ENCODE measurements around the gene SIRPB1.
"Not testable (repeated sequence)": the region's sequence is repeated elsewhere in the genome, so short reads cannot be mapped to it uniquely, and the experiment has no call there.

Gene SIRPB1

GRCh38 chr20:1619861-1620444 lies at the start of gene SIRPB1:
SIRPB1 (minus strand) TSS chr20:1620009; CDS start chr20:1619944, 65 bp downstream.
- DNase-seq = peak; percentile 22

- DNase-seq = no peak
Measured at GRCh38 chr20:1669304-1669703, 49.5 kb upstream of the SIRPB1 start.

- DNase-seq = no peak
Measured at GRCh38 chr20:1667502-1668085, 47.8 kb upstream of the SIRPB1 start.

GRCh38 chr20:1666802-1667201 lies 47.0 kb upstream of the SIRPB1 start:
- no peak for DNase-seq

- DNase-seq = no peak
Measured at GRCh38 chr20:1665345-1665744, 45.5 kb upstream of the SIRPB1 start.

GRCh38 chr20:1664911-1665310 lies 45.1 kb upstream of the SIRPB1 start:
- DNase-seq = no peak

GRCh38 chr20:1663917-1664316 lies 44.1 kb upstream of the SIRPB1 start:
- DNase-seq = no peak

- no peak for DNase-seq
Measured at GRCh38 chr20:1661542-1662299, 41.9 kb upstream of the SIRPB1 start.

- no peak for DNase-seq
Measured at GRCh38 chr20:1660246-1660645, 40.4 kb upstream of the SIRPB1 start.

- no peak for DNase-seq
Measured at GRCh38 chr20:1657556-1658334, 37.9 kb upstream of the SIRPB1 start, which contains the start of gene SIRPG. SIRPG (minus strand) TSS chr20:1657779; CDS start chr20:1657714, 65 bp downstream.

GRCh38 chr20:1656844-1657243 lies 37.0 kb upstream of the SIRPB1 start:
- DNase-seq = no peak

GRCh38 chr20:1654996-1655395 lies 35.2 kb upstream of the SIRPB1 start:
- no peak for DNase-seq

GRCh38 chr20:1652960-1653359 lies 33.2 kb upstream of the SIRPB1 start:
- DNase-seq = no peak

GRCh38 chr20:1652104-1652503 lies 32.3 kb upstream of the SIRPB1 start:
- no peak for DNase-seq

GRCh38 chr20:1651268-1652058 lies 31.7 kb upstream of the SIRPB1 start:
- DNase-seq = no peak

- no peak for DNase-seq
Measured at GRCh38 chr20:1648101-1648500, 28.3 kb upstream of the SIRPB1 start.

GRCh38 chr20:1646975-1647431 lies 27.2 kb upstream of the SIRPB1 start:
- no peak for DNase-seq

- no peak for DNase-seq
Measured at GRCh38 chr20:1644101-1644962, 24.5 kb upstream of the SIRPB1 start.

- DNase-seq = not testable (repeated sequence)
Measured at GRCh38 chr20:1638643-1639042, 18.8 kb upstream of the SIRPB1 start.

GRCh38 chr20:1637755-1638154 lies 17.9 kb upstream of the SIRPB1 start:
- DNase-seq = no peak

GRCh38 chr20:1637226-1637625 lies 17.4 kb upstream of the SIRPB1 start:
- no peak for DNase-seq

Measured in KG1 (cell line).